Activated CD4-positive, alpha-beta T cell treated with anti-CD3 and anti-CD28 coated beads, Interleukin-2, Interleukin-6, amounts not matched to agents 100 ng/mL and 50 ng/mL, durations not matched to agents 16 hours and 8 hours (primary cell): ENCODE measurements around the gene DGKI.
"Not testable (repeated sequence)": the region's sequence is repeated elsewhere in the genome, so short reads cannot be mapped to it uniquely, and the experiment has no call there.

Experiments used
- DNase-seq: peaks from one replicate; pipeline ENCODE4 v3.0.0-alpha.2; 2020

DGKI gene

GRCh38 chr7:137453356-137453755 is 393.4 kb downstream of the DGKI start:
- no peak for DNase-seq

- DNase-seq, result no peak
These were observed 397.8 kb downstream of the DGKI start for GRCh38 chr7:137449016-137449415.

- not testable (repeated sequence) for DNase-seq
These were observed 398.2 kb downstream of the DGKI start for GRCh38 chr7:137448572-137448971.

GRCh38 chr7:137446025-137446424 is 400.7 kb downstream of the DGKI start:
- DNase-seq, result no peak

GRCh38 chr7:137445268-137445667 is 401.5 kb downstream of the DGKI start:
- no peak for DNase-seq

GRCh38 chr7:137443616-137444015 is 403.2 kb downstream of the DGKI start:
- DNase-seq, result no peak

- no peak for DNase-seq
These were observed 405.3 kb downstream of the DGKI start for GRCh38 chr7:137441451-137441850.

GRCh38 chr7:137439829-137440825 is 406.6 kb downstream of the DGKI start:
- no peak for DNase-seq

GRCh38 chr7:137434946-137435345 is 411.8 kb downstream of the DGKI start:
- no peak for DNase-seq

- DNase-seq, result no peak
These were observed 412.2 kb downstream of the DGKI start for GRCh38 chr7:137434530-137434929.

GRCh38 chr7:137423321-137423720 is 423.5 kb downstream of the DGKI start:
- no peak for DNase-seq

GRCh38 chr7:137421366-137421765 is 425.4 kb downstream of the DGKI start:
- DNase-seq, result no peak

- no peak for DNase-seq
These were observed 427.9 kb downstream of the DGKI start for GRCh38 chr7:137418841-137419240.

GRCh38 chr7:137417464-137417863 is 429.3 kb downstream of the DGKI start:
- DNase-seq, result no peak

- no peak for DNase-seq
These were observed 432.9 kb downstream of the DGKI start for GRCh38 chr7:137413901-137414300.

GRCh38 chr7:137411446-137411845 is 435.3 kb downstream of the DGKI start:
- no peak for DNase-seq

GRCh38 chr7:137408126-137408525 is 438.6 kb downstream of the DGKI start:
- no peak for DNase-seq

GRCh38 chr7:137407078-137407477 is 439.7 kb downstream of the DGKI start:
- no peak for DNase-seq

- DNase-seq, result no peak
These were observed 442.0 kb downstream of the DGKI start for GRCh38 chr7:137404660-137405317.

GRCh38 chr7:137403353-137403695 is 443.4 kb downstream of the DGKI start:
- DNase-seq, result no peak

- DNase-seq, result no peak
These were observed 444.0 kb downstream of the DGKI start for GRCh38 chr7:137402536-137403352.

GRCh38 chr7:137399827-137400823 is 446.6 kb downstream of the DGKI start:
- no peak for DNase-seq
